NCI-H2029 treated with DMSO at 0.1 percent for 48 hours (cell line): ENCODE data around the gene WDFY3.

Experiments
- DNase-seq: peaks from one replicate; lab custom pipeline; 2025; lab: John Stamatoyannopoulos, UW

WDFY3 gene

GRCh38 chr4:84905646-84906045, 60.8 kb downstream of the WDFY3 start:
- DNase-seq, result no peak

- no peak for DNase-seq
These were observed 64.7 kb downstream of the WDFY3 start for GRCh38 chr4:84901740-84902281.

GRCh38 chr4:84901173-84901572, 65.3 kb downstream of the WDFY3 start:
- DNase-seq, result no peak

GRCh38 chr4:84899616-84900015, 66.9 kb downstream of the WDFY3 start:
- no peak for DNase-seq

GRCh38 chr4:84897516-84897915, 69.0 kb downstream of the WDFY3 start:
- no peak for DNase-seq

- DNase-seq, result no peak
These were observed 71.2 kb downstream of the WDFY3 start for GRCh38 chr4:84895283-84895682.

GRCh38 chr4:84894621-84895020, 71.9 kb downstream of the WDFY3 start:
- no peak for DNase-seq

- DNase-seq, result no peak
These were observed 73.5 kb downstream of the WDFY3 start for GRCh38 chr4:84892950-84893349.

GRCh38 chr4:84887824-84888223, 78.7 kb downstream of the WDFY3 start:
- no peak for DNase-seq

GRCh38 chr4:84879651-84880200, 86.8 kb downstream of the WDFY3 start:
- DNase-seq, result no peak

GRCh38 chr4:84878546-84878945, 87.9 kb downstream of the WDFY3 start:
- no peak for DNase-seq

GRCh38 chr4:84878090-84878489, 88.4 kb downstream of the WDFY3 start:
- no peak for DNase-seq

GRCh38 chr4:84877051-84877833, 89.2 kb downstream of the WDFY3 start:
- DNase-seq, result no peak

- DNase-seq, result no peak
These were observed 90.7 kb downstream of the WDFY3 start for GRCh38 chr4:84875636-84876371.

- DNase-seq, result no peak
These were observed 91.9 kb downstream of the WDFY3 start for GRCh38 chr4:84874619-84875018.

- DNase-seq, result no peak
These were observed 95.9 kb downstream of the WDFY3 start for GRCh38 chr4:84870398-84871163.

- no peak for DNase-seq
These were observed 100.2 kb downstream of the WDFY3 start for GRCh38 chr4:84866295-84866694.

- no peak for DNase-seq
These were observed 100.9 kb downstream of the WDFY3 start for GRCh38 chr4:84865600-84865999.

GRCh38 chr4:84862064-84862463, 104.4 kb downstream of the WDFY3 start:
- no peak for DNase-seq

- no peak for DNase-seq
These were observed 109.2 kb downstream of the WDFY3 start for GRCh38 chr4:84857296-84857695.

- DNase-seq, result no peak
These were observed 109.9 kb downstream of the WDFY3 start for GRCh38 chr4:84856468-84857049.

- no peak for DNase-seq
These were observed 110.7 kb downstream of the WDFY3 start for GRCh38 chr4:84855774-84856173.
